DOHH2 (cell line): ENCODE measurements around the gene ECD.

Source experiments
- H3F3A ChIP-seq: fragments of 200-600 bp; sonication (generic), shearing (Covaris generic); 2 replicates; pipeline ENCODE4 v1.6.0; 2016; ENCODE audit warnings: antibody characterized with exemption, mild to moderate bottlenecking; ENCODE audit not compliant: control insufficient read depth, insufficient read depth
- H3K27ac ChIP-seq: fragments of 200-600 bp; sonication (generic); 2 replicates; pipeline ENCODE4 v1.5.1; 2014; ENCODE audit warnings: low read depth, mild to moderate bottlenecking, low read length, moderate library complexity
- H3K27me3 ChIP-seq: fragments of 200-600 bp; sonication (generic); 2 replicates; pipeline ENCODE4 v1.6.1; 2014; ENCODE audit warnings: mild to moderate bottlenecking, low read length, mixed read lengths; ENCODE audit not compliant: control insufficient read depth
- H3K36me3 ChIP-seq: fragments of 200-600 bp; sonication (generic); 2 replicates; pipeline ENCODE4 v1.6.1; 2014; ENCODE audit warnings: mild to moderate bottlenecking, low read length, moderate library complexity, mixed read lengths; ENCODE audit not compliant: control insufficient read depth
- H3K4me1 ChIP-seq: fragments of 200-600 bp; sonication (generic); 2 replicates; pipeline ENCODE4 v1.6.1; 2014; ENCODE audit warnings: mild to moderate bottlenecking, low read length, mixed read lengths; ENCODE audit not compliant: control insufficient read depth
- H3K4me2 ChIP-seq: fragments of 200-600 bp; sonication (generic); 2 replicates; pipeline ENCODE4 v1.6.0; 2014; ENCODE audit warnings: mild to moderate bottlenecking, low read length, moderate library complexity
- H3K4me3 ChIP-seq: fragments of 200-600 bp; sonication (generic); 2 replicates; pipeline ENCODE4 v1.5.1; 2014; ENCODE audit warnings: mild to moderate bottlenecking, low read length, mixed read lengths
- H3K79me2 ChIP-seq: fragments of 200-600 bp; sonication (generic); 2 replicates; pipeline ENCODE4 v1.6.1; 2014; ENCODE audit warnings: mild to moderate bottlenecking, low read length, mixed read lengths; ENCODE audit not compliant: control insufficient read depth
- H3K9me2 ChIP-seq: fragments of 200-600 bp; sonication (generic); replicated peaks from 2 replicates; pipeline ENCODE4 v1.6.1; 2014; ENCODE audit warnings: mild to moderate bottlenecking, low read length, mixed read lengths; ENCODE audit not compliant: control insufficient read depth
- H3K9me3 ChIP-seq: fragments of 200-600 bp; sonication (generic); 2 replicates; pipeline ENCODE4 v1.6.1; 2014; ENCODE audit warnings: antibody characterized with exemption, low read length, mixed read lengths; ENCODE audit not compliant: control insufficient read depth, insufficient read depth
- H4K20me1 ChIP-seq: fragments of 200-600 bp; sonication (generic); 2 replicates; pipeline ENCODE4 v1.6.0; 2014; ENCODE audit warnings: low read depth, mild to moderate bottlenecking, antibody characterized with exemption, low read length, moderate library complexity; ENCODE audit not compliant: control insufficient read depth, insufficient read depth
- EZH2phosphoT487 ChIP-seq: fragments of 200-600 bp; sonication (generic); IDR thresholded peaks from 2 replicates; pipeline ENCODE4 v1.6.1; 2017; ENCODE audit warnings: borderline replicate concordance, mild to moderate bottlenecking, antibody characterized with exemption, low read length, moderate library complexity, mixed read lengths
- TF ChIP-seq, protein P1 (sequence below): fragments of 200-600 bp; sonication (generic); IDR thresholded peaks from one replicate; pipeline ENCODE4 v1.5.1; 2014; ENCODE audit warnings: antibody characterized with exemption, mild to moderate bottlenecking, low read depth, low read length; ENCODE audit not compliant: poor library complexity, severe bottlenecking

Gene ECD

DNA sequence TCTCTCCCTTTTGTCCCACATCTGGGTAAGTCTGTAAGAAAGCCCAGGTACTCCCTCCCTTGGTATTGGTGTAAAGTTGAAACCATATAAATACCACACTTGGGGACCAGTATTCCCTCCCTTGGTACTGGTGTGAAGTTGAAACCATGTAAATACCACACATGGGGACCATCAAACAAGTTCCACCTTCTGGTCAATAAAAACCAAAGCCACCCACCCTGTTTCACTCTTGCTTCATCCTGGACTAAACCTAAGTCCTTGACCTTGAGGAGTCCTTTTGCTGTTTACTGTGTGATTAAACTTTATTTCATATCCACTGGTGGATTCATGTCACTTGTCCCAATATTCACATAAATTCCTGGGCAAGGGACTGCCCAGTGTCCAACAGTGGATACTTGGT is 79.5 kb downstream of the ECD start:
- Histone ChIP-seq H3K9me2 (no peaks in the 10 kb centered on the region), H4K20me1 (peaks cover 35% of the 10 kb centered on the region), H3F3A (no peaks in the 10 kb centered on the region; the same call in 1 of the 2 replicates), H3K4me1 (peaks cover 5% of the 10 kb centered on the region; the same call in 1 of the 2 replicates), H3K4me3 (no peak overlapping the region), H3K79me2 (peaks cover 100% of the 10 kb centered on the region), H3K27ac (no peak overlapping the region), H3K27me3 (no peaks in the 10 kb centered on the region), H3K9me3 (no peaks in the 10 kb centered on the region), H3K4me2 (no peak overlapping the region), H3K36me3 (peaks cover 27% of the 10 kb centered on the region)
- TF ChIP-seq EZH2phosphoT487, result no peak
- TF ChIP-seq, protein P1, sequence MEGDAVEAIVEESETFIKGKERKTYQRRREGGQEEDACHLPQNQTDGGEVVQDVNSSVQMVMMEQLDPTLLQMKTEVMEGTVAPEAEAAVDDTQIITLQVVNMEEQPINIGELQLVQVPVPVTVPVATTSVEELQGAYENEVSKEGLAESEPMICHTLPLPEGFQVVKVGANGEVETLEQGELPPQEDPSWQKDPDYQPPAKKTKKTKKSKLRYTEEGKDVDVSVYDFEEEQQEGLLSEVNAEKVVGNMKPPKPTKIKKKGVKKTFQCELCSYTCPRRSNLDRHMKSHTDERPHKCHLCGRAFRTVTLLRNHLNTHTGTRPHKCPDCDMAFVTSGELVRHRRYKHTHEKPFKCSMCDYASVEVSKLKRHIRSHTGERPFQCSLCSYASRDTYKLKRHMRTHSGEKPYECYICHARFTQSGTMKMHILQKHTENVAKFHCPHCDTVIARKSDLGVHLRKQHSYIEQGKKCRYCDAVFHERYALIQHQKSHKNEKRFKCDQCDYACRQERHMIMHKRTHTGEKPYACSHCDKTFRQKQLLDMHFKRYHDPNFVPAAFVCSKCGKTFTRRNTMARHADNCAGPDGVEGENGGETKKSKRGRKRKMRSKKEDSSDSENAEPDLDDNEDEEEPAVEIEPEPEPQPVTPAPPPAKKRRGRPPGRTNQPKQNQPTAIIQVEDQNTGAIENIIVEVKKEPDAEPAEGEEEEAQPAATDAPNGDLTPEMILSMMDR, result no peak

DNA sequence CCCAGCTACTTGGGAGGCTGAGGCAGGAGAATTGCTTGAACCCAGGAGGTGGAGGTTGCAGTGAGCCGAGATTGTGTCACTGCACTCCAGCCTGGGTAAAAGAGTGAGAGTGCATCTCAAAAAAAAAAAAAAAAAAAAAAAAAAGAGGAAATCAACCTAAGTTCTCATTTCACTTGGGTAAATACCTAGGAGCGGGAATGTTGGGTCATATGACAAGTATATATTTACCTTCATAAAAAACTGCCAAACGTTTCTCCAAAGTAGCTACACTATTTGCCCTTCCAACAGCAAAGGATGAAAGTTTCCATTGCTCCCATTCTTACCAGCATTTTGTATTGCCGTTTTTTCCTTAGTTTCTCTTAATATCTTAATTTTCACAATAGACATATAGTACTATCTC is 81.0 kb downstream of the ECD start:
- H3K79me2 ChIP-seq, result peaks cover 99% of the 10 kb centered on the region

DNA sequence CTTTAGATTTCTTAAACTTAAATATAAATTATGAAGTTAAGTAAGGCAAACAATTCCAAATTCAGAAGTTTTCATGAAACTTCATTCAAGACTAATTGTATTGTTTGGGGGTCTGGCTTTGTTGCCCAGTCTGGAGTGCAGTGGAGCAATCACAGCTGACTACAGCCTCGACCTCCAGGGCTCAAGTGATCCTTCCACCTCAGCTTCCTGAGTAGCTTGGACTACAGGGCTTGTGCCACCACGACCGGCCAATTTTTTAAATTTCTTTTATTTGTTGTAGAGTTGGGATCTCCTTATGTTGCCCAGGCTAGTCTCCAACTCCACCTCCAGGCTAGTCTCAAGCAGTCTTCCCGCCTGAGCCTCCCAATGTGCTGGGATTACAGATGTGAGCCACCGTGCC is 83.6 kb downstream of the ECD start:
- Histone ChIP-seq H3K4me1 (no peaks in the 10 kb centered on the region), H3K79me2 (peaks cover 97% of the 10 kb centered on the region), H4K20me1 (peaks cover 18% of the 10 kb centered on the region), H3K9me2 (no peaks in the 10 kb centered on the region), H3K27ac (no peak overlapping the region), H3K36me3 (peaks cover 7% of the 10 kb centered on the region; the same call in 1 of the 2 replicates), H3F3A (no peaks in the 10 kb centered on the region; the same call in 1 of the 2 replicates), H3K4me2 (no peak overlapping the region), H3K27me3 (no peaks in the 10 kb centered on the region), H3K4me3 (no peak overlapping the region), H3K9me3 (no peaks in the 10 kb centered on the region)
- no peak for TF ChIP-seq EZH2phosphoT487
- TF ChIP-seq, protein P1, result no peak

More for the DNA sequence above, 81.0 kb downstream of the ECD start:
- TF ChIP-seq EZH2phosphoT487, result no peak
- TF ChIP-seq, protein P1, result no peak
- no peaks in the 10 kb centered on the region for H3K9me3 ChIP-seq
- H3K27me3 ChIP-seq, result no peaks in the 10 kb centered on the region
- H3K27ac ChIP-seq, result no peak overlapping the region
- no peaks in the 10 kb centered on the region; the same call in 1 of the 2 replicates for H3F3A ChIP-seq
- no peak overlapping the region for H3K4me3 ChIP-seq
- H3K4me1 ChIP-seq, result peaks cover 3% of the 10 kb centered on the region; the same call in 1 of the 2 replicates
- peaks cover 27% of the 10 kb centered on the region for H4K20me1 ChIP-seq
- H3K4me2 ChIP-seq, result no peak overlapping the region
- H3K36me3 ChIP-seq, result peaks cover 21% of the 10 kb centered on the region
- no peaks in the 10 kb centered on the region for H3K9me2 ChIP-seq
